K562 (cell line): ENCODE measurements around the gene FCGR3A. TPM values are rescaled to one million over a fixed set of nuclear protein-coding genes. Genes with fewer than 3 reads are reported as not detected.

ENCODE experiments used
- ATAC-seq: fragments of 200-7000 bp; cut with Tn5 transposase; 3 replicates; pipeline ENCODE4 v1.9.1; 2020; ENCODE audit warnings: moderate library complexity
- BruUV-seq: library from RNA; stranded (reverse); fragments of 400-500 nt; replicated peaks from 2 replicates; lab custom pipeline; 2021; lab: Mats Ljungman, UMichigan
- CTCF ChIA-PET: fragments of 300-600 bp; formaldehyde crosslinking; extraction: SDS; loops from one replicate; lab custom pipeline; 2021; ENCODE audit warnings: low intra/inter-chr PET ratio; lab: Yijun Ruan, JAX
- POLR2A ChIA-PET: fragments of 300-600, 350-650 bp; sonication (Branson Sonifier 250); formaldehyde crosslinking; extraction: SDS; loops from one replicate; lab custom pipeline; 2021; ENCODE audit warnings: antibody characterized with exemption, inconsistent platforms; lab: Yijun Ruan, JAX
- DNase-seq, 4 experiments: peaks; one replicate each; pipeline versions ENCODE4 v3.0.0 to v3.0.0-alpha.2; 2011 to 2018; ENCODE audit warnings: low spot score in 3 of 4, mixed read lengths in 3 of 4; ENCODE audit errors: extremely low read depth in 1 of 4
- FAIRE-seq: peaks from 2 replicates; lab custom pipeline; 2011; peaks lifted over from hg19 to GRCh38; lab: Jason Lieb, UNC
- H2AFZ ChIP-seq: 2 replicates; pipeline ENCODE4 v1.6.0; 2011; ENCODE audit warnings: low read depth, low read length, control low read depth, inconsistent platforms
- H3K27ac ChIP-seq: fragments of 200-600 bp; 3 replicates; pipeline ENCODE4 v1.8.0; 2011; ENCODE audit warnings: low read depth, mild to moderate bottlenecking, control low read depth, inconsistent platforms, low read length, moderate library complexity, mixed read lengths; ENCODE audit errors: extremely low read depth
- H3K27me3 ChIP-seq, 2 experiments: fragments of 300-600 bp in 1 of 2; 2 replicates in 1 of 2; 3 replicates in 1 of 2; pipeline versions ENCODE4 v1.6.0 to v1.8.0; 2011; ENCODE audit warnings: inconsistent platforms in 2 of 2, low read length in 2 of 2, mild to moderate bottlenecking in 1 of 2, mixed read lengths in 1 of 2, moderate library complexity in 1 of 2; ENCODE audit not compliant: control insufficient read depth in 2 of 2, insufficient read depth in 2 of 2
- H3K36me3 ChIP-seq: fragments of 300-600 bp; 3 replicates; pipeline ENCODE4 v1.8.0; 2011; ENCODE audit warnings: mild to moderate bottlenecking, low read length, inconsistent platforms; ENCODE audit not compliant: control insufficient read depth, insufficient read depth
- H3K4me1 ChIP-seq, 2 experiments: fragments of 200-600 bp in 1 of 2; replicated peaks in 1 of 2; 2 replicates in 1 of 2; 3 replicates in 1 of 2; pipeline versions ENCODE4 v1.5.1 to v1.8.0; 2011; ENCODE audit warnings: inconsistent platforms in 2 of 2, low read length in 2 of 2, mild to moderate bottlenecking in 1 of 2, mixed read lengths in 1 of 2, moderate library complexity in 1 of 2; ENCODE audit not compliant: control insufficient read depth in 2 of 2, insufficient read depth in 2 of 2
- H3K4me2 ChIP-seq: 2 replicates; pipeline ENCODE4 v1.6.1; 2011; ENCODE audit warnings: low read length, control low read depth, inconsistent platforms, mixed read lengths; ENCODE audit not compliant: insufficient read depth
- H3K4me3 ChIP-seq: fragments of 200-600 bp; sonication (generic), shearing (Covaris generic); 2 replicates; pipeline ENCODE4 v1.5.1; 2016; ENCODE audit warnings: control low read depth, inconsistent platforms
- H3K79me2 ChIP-seq: fragments of 200-600 bp; 3 replicates; pipeline ENCODE4 v1.8.0; 2011; ENCODE audit warnings: low read length, inconsistent platforms; ENCODE audit not compliant: control insufficient read depth, insufficient read depth
- H3K9ac ChIP-seq, 2 experiments: 2 replicates each; pipeline versions ENCODE4 v1.6.0 to v1.6.1; 2011; ENCODE audit warnings: low read depth in 2 of 2, low read length in 2 of 2, control low read depth in 1 of 2, inconsistent platforms in 1 of 2, mild to moderate bottlenecking in 1 of 2, mixed read lengths in 1 of 2; ENCODE audit not compliant: insufficient read depth in 1 of 2
- H3K9me1 ChIP-seq: one replicate; pipeline ENCODE4 v1.6.0; 2011; ENCODE audit warnings: inconsistent platforms, mild to moderate bottlenecking, low read length, moderate library complexity; ENCODE audit not compliant: control insufficient read depth, insufficient read depth
- H3K9me3 ChIP-seq: replicated peaks from 2 replicates; pipeline ENCODE4 v1.5.1; 2011; ENCODE audit warnings: low read depth, low read length, inconsistent platforms; ENCODE audit not compliant: control insufficient read depth, insufficient read depth
- H4K20me1 ChIP-seq: replicated peaks from 2 replicates; pipeline ENCODE4 v1.6.1; 2011; ENCODE audit warnings: low read length, inconsistent platforms, mixed read lengths; ENCODE audit not compliant: control insufficient read depth, insufficient read depth
- BDP1 ChIP-seq: IDR thresholded peaks from 3 replicates; pipeline ENCODE4 v1.6.1; 2011; ENCODE audit not compliant: insufficient read length, insufficient read depth
- CTCF ChIP-seq, 3 experiments: IDR thresholded peaks in 2 of 3; conservative IDR thresholded peaks in 1 of 3; 2 replicates each; pipeline ENCODE4 v1.5.1; 2011 to 2012; ENCODE audit warnings: low read length in 3 of 3, mild to moderate bottlenecking in 3 of 3, control low read depth in 2 of 3, improper control_type of control experiment in 1 of 3, inconsistent platforms in 1 of 3, low read depth in 1 of 3, mixed read lengths in 1 of 3, moderate library complexity in 1 of 3; ENCODE audit not compliant: insufficient read depth in 2 of 3
- DEAF1 ChIP-seq: fragments of 450-650 bp; formaldehyde crosslinking; IDR thresholded peaks from 2 replicates; pipeline ENCODE4 v1.4.0; 2020; ENCODE audit warnings: mild to moderate bottlenecking, moderate library complexity
- E2F6 ChIP-seq, 2 experiments: IDR thresholded peaks; 2 replicates each; pipeline ENCODE4 v1.6.1; 2011; ENCODE audit warnings: borderline replicate concordance in 1 of 2, control low read depth in 1 of 2, low read depth in 1 of 2, low read length in 1 of 2, mild to moderate bottlenecking in 1 of 2, mixed read lengths in 1 of 2, moderate library complexity in 1 of 2; ENCODE audit not compliant: insufficient read depth in 1 of 2, insufficient read length in 1 of 2, poor library complexity in 1 of 2, severe bottlenecking in 1 of 2; ENCODE audit errors: extremely low read depth in 1 of 2
- EGR1 ChIP-seq: fragments of 450-650 bp; conservative IDR thresholded peaks from 2 replicates; pipeline ENCODE4 v1.6.1; 2017; ENCODE audit warnings: mild to moderate bottlenecking
- EP400 ChIP-seq: fragments of 450-650 bp; IDR thresholded peaks from 2 replicates; pipeline ENCODE4 v1.6.1; 2017; ENCODE audit warnings: antibody characterized with exemption, mild to moderate bottlenecking, moderate library complexity
- GTF3C2 ChIP-seq: IDR thresholded peaks from 3 replicates; pipeline ENCODE4 v1.6.1; 2011; ENCODE audit warnings: borderline replicate concordance, mild to moderate bottlenecking, moderate library complexity; ENCODE audit not compliant: insufficient read length; ENCODE audit errors: extremely low read depth
- MEIS2 ChIP-seq: fragments of 450-650 bp; IDR thresholded peaks from 2 replicates; pipeline ENCODE4 v1.6.1; 2014; ENCODE audit warnings: mild to moderate bottlenecking; ENCODE audit not compliant: partially characterized antibody
- MTA3 ChIP-seq: fragments of 450-650 bp; formaldehyde crosslinking; IDR thresholded peaks from 2 replicates; pipeline ENCODE4 v1.6.1; 2017; ENCODE audit warnings: mild to moderate bottlenecking, borderline replicate concordance
- NR2C1 ChIP-seq, 2 experiments: fragments of 450-650 bp; IDR thresholded peaks; 2 replicates each; pipeline ENCODE4 v1.6.1; 2017; ENCODE audit warnings: mild to moderate bottlenecking in 2 of 2, antibody characterized with exemption in 1 of 2, inconsistent platforms in 1 of 2, missing compliant biosample characterization in 1 of 2, missing genetic modification characterization in 1 of 2
- WGBS: fragments of 100-300 bp; shearing (Covaris generic); methylation state at CpG from one replicate; pipeline ENCODE4 v1.1.6; 2016; ENCODE audit warnings: low coverage, mixed read lengths; ENCODE audit not compliant: insufficient coverage; ENCODE audit errors: missing lambda C conversion rate; 5-methylcytosine and 5-hydroxymethylcytosine counted together
- in situ Hi-C: fragments of 300-500 bp; cut with MboI; formaldehyde crosslinking; loops from 4 replicates; pipeline ENCODE4 v1.15.0; 2018; ENCODE audit warnings: inconsistent platforms, mixed read lengths
- intact Hi-C: fragments of 100-400 bp; cut with micrococcal nuclease; formaldehyde crosslinking; loops from 2 replicates; pipeline ENCODE4 v1.14.2; 2022
- polyA plus RNA-seq, 8 experiments: library from polyadenylated mRNA; depleted of rRNA in 4 of 8; stranded (reverse) in 5 of 8; unstranded in 3 of 8; fragments of >200 nt; fragmentation: Nextera tagmentation in 2 of 8; fragmentation: Illumina TruSeq in 1 of 8; extraction: Ambion mirVana in 2 of 8; extraction: Trizol in 1 of 8; gene quantifications; 2 replicates each; pipeline versions ENCODE4 v1.2.1 to v1.2.3, GENCODE V29; 2011 to 2014; ENCODE audit warnings: inconsistent platforms in 1 of 8, missing spikeins in 1 of 8
- total RNA-seq, 7 experiments: library from RNA; depleted of rRNA in 6 of 7; stranded (reverse); fragments of >200 nt in 6 of 7; fragmentation: Illumina TruSeq in 2 of 7; extraction: Trizol in 2 of 7; gene quantifications; 2 replicates each; pipeline versions ENCODE4 v1.2.1 to v1.2.3, GENCODE V29; 2011 to 2021; ENCODE audit warnings: low replicate concordance in 1 of 7

FCGR3A gene
- total and polyA plus RNA-seq, 9 of the 15 experiments (the other 6 are each of a cell fraction or from before 2014, with no cell fraction given), result 0.04 to 0.29 (median 0.14) TPM; not detected in 3

- Histone ChIP-seq H3K36me3 (no peaks in the 10 kb centered on the region), H4K20me1 (no peaks in the 10 kb centered on the region), H3K9me1 (no peaks in the 10 kb centered on the region), H2AFZ (peak overlapping the region; percentile 94), H3K4me3 (peak overlapping the region; percentile 66), H3K9me3 (no peaks in the 10 kb centered on the region), H3K4me1 (peaks cover 4 to 7% of the 10 kb centered on the region in 2 experiments; a peak in 3 of 5 replicates), H3K27ac (peak overlapping the region; percentile 91), H3K9ac (peak overlapping the region; percentile 89; a peak in 3 of 4 replicates), H3K79me2 (no peaks in the 10 kb centered on the region), H3K27me3 (no peaks in the 10 kb centered on the region), H3K4me2 (peak overlapping the region; percentile 79)
- no peak for FAIRE-seq
- CTCF ChIA-PET, result no interaction called here
- POLR2A ChIA-PET, result interaction anchor here (0.6 to 1.1 kb wide), 6 partner anchors 10 to 247 kb away, joined by 3 to 5 read pairs (median 3); partner anchors contain the start of gene DUSP12
- DNase-seq, result peak; percentile 23 to 67 (median 40)
- intact Hi-C loops, result loop anchor here (1.0 kb wide), 1 partner anchor 8 kb away; no protein-coding TSS in a partner anchor
- 9% methylated on average over 22 of the region's 22 CpGs for WGBS
- in situ Hi-C loops, result no loop called here
- no peak; the same call in 2 of the 3 replicates for ATAC-seq
- no TSS peak for BruUV-seq
- TF ChIP-seq E2F6 (IDR thresholded peaks at IDR 0.05; ENCODE audit: borderline replicate concordance in 1 of 2, extremely low read depth in 1 of 2, insufficient read depth in 1 of 2, insufficient read length in 1 of 2, low read depth in 1 of 2, low read length in 1 of 2, poor library complexity in 1 of 2, severe bottlenecking in 1 of 2), result peak in 1 of 2 experiments; percentile 44
- TF ChIP-seq GTF3C2, result peak; percentile 35
- 0 out of 2 replicates have a peak, but pooled peaks have one; percentile 5 for TF ChIP-seq EGR1
- TF ChIP-seq MEIS2, result no peak
- no peak for TF ChIP-seq DEAF1 (CRISPR knock-in tag)
- no peak for TF ChIP-seq MTA3
- no peak for TF ChIP-seq NR2C1 (IDR thresholded peaks at IDR 0.05)
- no peak for TF ChIP-seq NR2C1 (tag; IDR thresholded peaks at IDR 0.05)
- peak; percentile 27 for TF ChIP-seq BDP1
- no peak for TF ChIP-seq CTCF (IDR thresholded peaks at IDR 0.05 in 2 of 3, conservative IDR thresholded peaks at IDR 0.05 in 1 of 3; ENCODE audit: insufficient read depth in 2 of 3, low read depth in 1 of 3, low read length in 3 of 3)
- TF ChIP-seq EP400, result 0 out of 2 replicates have a peak, but pooled peaks have one; percentile 20
These were observed 17.5 kb downstream of the FCGR3A start for GRCh38 chr1:161531986-161532643.
